Left lobe of liver (tissue), 2 donors: ENCODE results near the gene COG4. TPM values are rescaled to one million over a fixed set of nuclear protein-coding genes. Genes with fewer than 3 reads are reported as not detected.

ENCODE experiments used
- ATAC-seq: fragments of 200-7000 bp; cut with Tn5 transposase; one replicate; pipeline ENCODE4 v1.9.1; 2020; ENCODE audit warnings: mild to moderate bottlenecking, moderate library complexity
- DNase-seq: peaks from one replicate; pipeline ENCODE4 v3.0.0-alpha.2; 2020; ENCODE audit warnings: low spot score
- total RNA-seq: library from RNA; stranded (reverse); gene quantifications from one replicate; pipeline ENCODE4 v1.2.1, GENCODE V29; 2021
- donor health status: DM: no; HTN: no; CAD: no; lungs with moderate emphysema.
- donor health status: DM: no; HTN: yes; CAD: no.

Gene COG4
- total RNA-seq, 1 donor from 2014 or later = 31.2 TPM

DNA sequence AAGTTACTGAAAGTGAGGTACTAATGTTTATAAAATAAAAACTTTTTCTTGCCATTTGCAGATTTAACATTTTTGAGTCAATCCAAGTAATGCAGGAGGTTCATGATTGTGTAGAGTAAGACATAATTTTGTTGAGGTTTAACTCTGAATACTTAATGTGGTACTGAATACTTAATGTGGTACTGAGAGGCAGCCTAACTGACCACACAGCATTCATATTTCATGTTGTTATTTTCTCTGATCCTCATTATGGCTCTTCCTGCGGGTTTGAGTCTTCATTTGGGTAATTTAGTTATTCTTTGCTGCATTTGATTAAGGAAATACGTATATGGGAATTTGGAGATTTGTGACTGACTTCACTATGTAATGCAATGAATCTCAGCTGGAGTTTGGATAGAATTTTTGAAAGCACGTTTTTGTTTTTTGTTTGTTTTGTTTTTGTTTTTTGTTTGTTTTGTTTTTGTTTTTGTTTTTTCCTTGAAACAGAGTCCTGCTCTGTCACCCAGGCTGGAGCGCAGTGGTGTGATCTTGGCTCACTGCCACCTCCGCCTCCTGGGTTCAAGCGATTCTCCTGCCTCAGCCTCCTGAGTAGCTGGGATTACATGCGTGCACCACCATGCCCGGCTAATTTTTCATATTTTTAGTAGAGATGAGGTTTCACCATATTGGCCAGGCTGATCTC, 4.1 kb upstream of the COG4 start:
- DNase-seq (no peak), ATAC-seq (no peak)

DNA sequence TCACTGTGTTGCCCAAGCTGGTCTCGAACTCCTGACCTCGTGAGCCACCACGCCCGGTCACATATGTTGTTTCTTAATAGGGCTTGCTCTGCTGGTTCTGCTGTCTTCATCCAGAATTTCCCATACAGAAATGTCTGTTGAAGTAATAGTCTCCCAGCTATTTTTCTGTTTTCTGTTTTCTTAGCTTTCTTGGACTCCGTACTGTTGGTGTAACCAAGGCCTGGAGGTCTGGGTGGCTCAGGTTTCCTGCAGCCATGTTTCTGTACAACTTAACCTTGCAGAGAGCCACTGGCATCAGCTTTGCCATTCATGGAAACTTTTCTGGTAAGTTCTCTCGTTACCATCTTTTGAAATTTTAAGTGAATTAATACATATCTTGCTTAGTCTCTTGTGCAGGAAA, 3.0 kb upstream of the COG4 start:
- ATAC-seq (no peak), DNase-seq (no peak)

DNA sequence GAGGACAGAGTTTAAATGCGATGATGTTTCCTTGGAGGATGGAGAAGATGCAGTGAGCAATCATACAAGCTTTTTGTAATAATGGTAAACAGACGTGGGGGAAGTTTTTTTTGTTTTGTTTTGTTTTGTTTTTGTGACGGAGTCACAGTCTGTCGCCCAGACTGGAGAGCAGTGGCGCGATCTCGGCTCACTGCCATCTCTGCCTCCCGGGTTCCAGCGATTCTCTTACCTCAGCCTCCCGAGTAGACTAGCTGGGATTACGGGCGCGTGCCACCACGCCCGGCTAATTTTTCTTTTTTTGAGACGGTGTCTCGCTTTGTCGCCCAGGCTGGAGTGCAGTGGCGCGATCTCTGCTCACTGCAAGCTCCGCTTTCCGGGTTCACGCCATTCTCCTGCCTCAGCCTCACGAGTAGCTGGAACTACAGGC, 1.1 kb upstream of the COG4 start:
- DNase-seq = peak; percentile 52
- peak; percentile 26 for ATAC-seq

DNA sequence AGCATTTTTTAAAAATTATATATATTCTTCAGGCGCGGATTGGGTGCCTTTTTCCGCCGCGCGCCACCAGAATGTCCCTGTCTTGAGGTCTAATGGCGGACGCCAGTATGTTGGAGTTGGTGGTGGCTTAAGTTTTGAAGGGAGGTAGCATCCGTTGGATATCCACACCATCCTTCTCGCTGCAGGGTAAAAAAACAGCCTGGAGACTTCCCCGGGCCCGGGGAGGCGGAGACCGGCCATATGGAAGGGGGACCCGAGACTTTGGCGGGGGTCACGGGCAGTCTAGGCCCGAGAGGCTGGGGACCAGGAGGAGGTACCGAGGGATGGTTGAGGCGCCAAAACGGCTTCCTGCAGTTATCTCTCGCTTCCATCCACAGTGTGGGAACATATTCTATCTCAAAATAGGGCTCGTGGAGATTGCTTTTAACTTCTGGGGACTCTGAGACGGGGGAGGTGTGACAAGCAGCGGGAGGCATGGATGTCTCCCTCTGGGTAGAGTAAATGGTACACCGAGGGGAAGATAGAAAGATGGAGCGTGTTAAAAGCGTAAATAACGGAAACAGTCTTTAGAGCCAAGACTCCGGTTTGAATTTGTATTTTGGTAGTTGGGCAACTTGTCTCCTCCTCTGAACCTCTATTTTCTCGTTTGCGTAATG, 517 bp upstream of the COG4 start, which contains the start of gene SF3B3:
Gene SF3B3, plus strand, starts transcription at position 74 of the 656 bp plus-strand sequence. CDS start 2,841 bp downstream, outside the sequence.
- DNase-seq (peak; percentile 74), ATAC-seq (peak; percentile 86)

DNA sequence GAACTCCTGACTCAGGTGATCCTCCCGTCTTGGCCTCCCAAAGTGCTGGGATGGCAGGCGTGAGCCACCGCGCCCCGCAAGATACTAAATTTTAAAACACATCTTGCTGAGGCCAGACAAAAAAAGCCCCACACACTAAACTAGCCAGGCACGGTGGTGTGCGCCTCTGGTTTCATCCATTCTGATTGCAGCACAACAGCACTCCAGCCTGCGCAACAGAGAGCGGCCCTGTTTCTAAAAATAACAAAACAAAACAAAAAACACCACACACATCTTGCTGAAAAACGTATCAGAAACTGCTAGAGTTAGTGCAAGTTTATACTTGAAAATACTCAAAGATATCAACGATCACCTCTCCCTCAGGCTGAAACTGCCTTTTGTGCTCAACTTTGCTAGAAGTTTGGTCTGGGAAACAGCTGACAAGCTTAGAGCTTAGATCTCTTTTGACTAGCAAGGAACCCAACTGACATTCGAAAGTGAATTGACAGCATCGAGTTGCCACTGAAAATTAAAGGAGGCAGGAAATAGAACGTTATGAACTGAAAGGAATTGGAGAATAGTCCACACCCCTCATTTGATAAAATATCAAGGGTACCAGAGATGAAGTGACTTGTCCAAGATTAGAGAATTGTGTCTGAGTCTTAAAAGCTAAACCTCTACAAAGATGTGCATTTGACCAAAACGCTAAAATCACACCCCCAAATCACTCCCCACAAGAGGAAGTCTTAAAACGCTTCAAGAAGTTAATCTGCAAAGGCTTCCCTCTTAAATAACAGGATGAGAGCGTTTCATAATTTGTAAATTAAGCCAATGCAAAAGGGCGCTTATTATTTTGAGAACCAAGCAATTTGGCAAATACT, 908 bp downstream of the COG4 start:
- DNase-seq (no peak), ATAC-seq (no peak)

DNA sequence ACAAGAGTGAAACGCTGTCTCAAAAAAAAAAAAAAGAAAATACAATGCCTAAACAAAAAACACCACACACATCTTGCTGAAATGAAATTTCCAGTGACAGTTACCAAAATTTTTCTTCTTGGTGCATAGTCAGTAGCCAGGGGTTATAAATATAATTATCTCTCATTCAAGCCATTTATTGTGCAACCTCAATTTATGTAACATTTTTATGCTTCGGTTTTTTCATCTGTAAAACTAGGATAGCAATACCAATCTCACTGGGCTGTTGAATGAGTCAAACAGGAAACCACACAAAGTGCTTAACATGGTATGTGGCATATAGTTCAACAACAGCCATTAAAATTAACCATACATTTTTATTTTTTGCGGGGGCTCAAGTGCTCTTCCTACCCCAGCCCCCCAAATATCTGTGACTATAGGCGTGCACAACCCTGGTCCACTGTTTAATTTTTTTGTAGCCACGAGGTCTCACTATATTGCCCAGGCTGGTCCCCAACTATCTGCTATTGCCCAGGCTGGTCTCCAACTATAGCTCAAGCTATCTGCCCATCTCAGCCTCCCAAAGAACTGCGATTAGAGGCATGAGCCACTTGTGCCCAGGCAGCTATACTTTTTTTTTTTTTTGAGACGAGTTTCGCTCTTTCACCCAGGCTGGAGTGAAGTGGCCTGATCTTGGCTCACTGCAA, 2.6 kb downstream of the COG4 start:
- ATAC-seq (no peak), DNase-seq (no peak)

DNA sequence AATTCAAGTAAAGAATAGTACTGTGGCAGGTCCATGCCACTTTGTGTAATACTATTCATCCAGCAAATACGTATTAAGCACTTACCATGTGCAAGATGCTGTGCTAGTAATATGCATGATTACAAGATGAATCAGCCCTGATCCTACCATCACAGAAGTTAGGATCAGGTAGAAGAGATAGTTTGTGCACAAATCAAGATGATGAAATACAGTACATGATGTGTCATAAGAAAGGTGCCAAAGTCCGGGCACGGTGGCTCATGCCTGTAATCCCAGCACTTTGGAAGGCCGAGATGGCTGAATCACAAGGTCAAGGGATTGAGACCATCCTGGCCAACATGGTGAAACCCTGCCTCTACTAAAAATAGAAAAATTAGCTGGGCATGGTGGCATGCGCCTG, 10.9 kb downstream of the COG4 start:
- no peak for ATAC-seq

DNA sequence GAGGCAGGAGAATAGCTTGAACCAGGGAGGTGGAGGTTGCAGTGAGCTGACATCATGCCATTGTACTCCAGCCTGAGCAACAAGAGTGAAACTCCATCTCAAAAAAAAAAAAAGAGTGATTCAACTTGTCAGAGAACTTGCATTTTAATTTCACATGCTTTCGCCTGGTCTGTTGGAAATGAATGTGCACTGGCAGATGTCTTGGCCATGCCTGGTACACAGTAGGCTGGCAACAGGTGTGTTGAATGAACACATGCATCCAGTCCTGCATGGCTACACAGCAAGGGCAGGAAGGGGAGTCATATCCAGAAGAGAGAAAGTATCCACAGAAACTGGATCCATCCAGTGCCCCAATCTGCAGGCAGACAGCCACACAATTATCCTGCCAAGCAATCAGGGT, 11.5 kb downstream of the COG4 start:
- ATAC-seq (no peak), DNase-seq (no peak)

More for the DNA sequence above, 10.9 kb downstream of the COG4 start:
- no peak for DNase-seq

DNA sequence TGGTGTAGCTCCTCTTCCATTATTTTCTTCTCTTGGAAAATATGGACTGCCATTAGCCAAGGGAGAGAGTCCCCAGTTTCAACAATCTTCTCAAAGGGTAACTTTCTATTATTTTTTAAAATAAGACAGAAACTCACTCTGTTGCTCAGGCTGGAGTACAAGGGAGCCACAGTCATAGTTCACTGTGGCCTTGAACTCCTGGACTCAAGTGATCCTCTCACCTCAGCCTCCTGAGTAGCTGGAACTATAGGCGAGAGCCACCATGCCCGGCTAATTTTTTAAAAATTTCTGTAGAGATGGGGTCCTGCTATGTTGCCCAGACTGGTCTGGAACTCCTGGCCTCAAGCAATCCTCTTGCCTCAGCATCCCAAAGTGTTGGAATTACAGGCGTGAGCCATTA, 13.1 kb downstream of the COG4 start:
- no peak for ATAC-seq
- DNase-seq = no peak

DNA sequence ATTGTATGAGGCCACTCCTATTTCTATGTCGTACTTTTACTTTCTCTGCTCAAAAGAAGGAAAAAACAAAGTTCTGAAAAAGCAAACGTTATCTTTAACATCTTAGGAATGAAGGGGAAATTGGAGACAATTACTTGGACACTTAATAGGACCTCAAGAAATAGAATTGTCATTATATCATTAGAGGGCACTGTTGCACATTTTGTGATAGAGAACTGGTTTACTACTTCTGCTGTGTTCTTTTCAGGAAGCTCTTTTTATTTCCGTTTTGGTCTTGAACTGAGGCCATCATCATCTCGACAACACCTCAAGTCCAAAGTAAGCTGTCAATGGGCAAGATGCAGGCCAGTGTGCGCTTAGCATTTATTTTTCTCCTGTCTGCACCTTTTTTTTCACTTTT, 14.6 kb downstream of the COG4 start:
- DNase-seq (no peak), ATAC-seq (no peak)

DNA sequence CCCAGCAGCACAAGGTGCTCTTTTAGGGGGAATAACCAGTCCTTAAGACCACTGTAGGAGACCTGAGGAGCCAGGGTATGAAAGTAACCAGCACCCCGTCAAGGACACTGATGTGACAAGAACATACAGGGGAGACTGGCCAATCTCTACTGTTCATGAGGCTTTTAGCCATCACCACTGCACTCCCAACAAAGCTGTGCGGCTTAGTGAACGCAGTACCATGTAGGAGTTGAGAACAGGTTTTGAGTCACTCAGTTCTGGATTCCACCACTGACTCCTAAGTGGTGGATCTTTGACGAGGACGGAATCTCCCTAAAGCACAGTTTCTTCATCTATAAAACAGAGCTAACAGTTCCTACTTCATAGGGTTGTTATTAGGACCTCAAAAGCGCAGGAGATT, 26.8 kb downstream of the COG4 start:
- DNase-seq (no peak), ATAC-seq (no peak)

DNA sequence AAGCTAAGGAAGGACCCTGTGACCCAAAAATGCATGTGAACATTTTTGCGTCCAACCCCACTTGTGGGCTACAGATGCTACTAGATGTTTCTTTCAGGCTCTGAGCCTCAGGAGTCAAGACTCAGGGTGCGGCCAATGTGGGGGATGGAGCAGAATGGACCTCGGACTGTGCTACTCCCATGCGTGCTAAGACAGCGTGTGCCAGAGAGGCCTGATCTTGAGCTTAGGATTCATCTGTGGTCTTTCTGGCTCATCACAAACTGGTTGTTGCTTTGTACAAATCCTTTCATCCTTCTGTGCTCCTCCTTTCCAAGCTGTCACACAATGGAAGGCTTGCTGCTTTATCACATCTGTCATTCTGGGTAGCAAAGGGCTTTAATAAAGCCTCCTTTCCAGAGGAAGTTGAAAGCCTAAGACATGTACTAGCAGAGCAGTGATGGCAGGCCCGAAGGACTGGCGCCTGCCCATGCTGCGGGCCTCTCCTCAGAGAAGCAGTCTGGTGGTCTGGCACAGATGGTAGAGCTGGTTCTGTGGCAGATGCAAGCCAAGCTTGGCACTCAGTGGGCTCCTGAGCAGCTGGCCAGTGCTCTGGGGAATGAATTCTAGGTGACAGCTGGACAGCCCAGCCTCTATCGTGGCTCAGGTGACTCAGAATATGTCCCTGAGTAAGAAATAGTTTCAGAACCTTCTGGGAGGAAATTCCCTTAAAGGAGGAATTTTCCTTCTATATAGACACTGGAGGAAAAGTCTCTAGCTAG, 27.8 kb downstream of the COG4 start:
- DNase-seq = no peak
- ATAC-seq = no peak

DNA sequence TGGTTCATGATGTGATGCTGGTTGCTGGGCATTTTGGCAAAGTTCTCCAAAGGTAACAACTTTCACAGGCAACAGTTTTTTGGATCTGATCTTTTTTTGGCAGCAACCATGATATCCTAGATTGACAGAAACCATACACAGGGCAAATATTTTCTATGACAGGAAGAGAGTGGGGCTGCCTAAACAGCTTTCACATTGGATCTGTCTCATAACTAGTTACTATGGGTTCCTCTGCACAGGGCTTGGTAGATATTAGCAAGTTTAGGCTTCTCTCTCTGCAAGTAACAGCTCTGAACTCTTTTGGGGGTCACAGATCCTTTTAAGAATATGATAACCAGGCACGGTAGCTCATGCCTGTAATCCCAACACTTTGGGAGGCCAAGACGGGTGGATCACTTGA, 28.6 kb downstream of the COG4 start:
- no peak for ATAC-seq
- DNase-seq = no peak

DNA sequence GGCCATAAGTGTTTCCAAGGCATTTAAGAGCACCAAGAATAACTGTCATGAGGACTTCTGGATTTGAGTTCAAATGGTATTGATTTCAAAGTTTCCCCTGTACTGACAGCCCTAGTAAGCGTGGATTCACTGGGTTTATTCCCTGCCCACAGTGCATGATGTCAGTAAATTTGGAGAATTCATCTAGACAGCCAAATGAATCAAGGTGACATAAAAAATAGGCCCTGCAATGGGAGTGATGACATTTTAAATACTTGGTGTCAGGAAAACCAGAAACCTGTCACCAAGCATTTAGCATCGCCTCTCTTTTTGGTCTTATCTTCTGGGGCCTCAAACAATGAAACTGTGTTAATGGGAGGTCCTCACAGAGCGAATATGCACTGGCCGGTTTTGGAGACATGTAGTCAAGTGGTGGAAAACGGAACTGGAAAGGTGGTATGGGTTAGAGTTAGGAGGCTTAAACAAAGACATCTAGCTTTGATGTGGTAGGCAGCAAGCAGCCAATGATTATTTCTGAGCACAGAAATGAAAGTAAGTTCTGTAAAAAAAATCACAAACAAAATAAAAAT, 29.1 kb downstream of the COG4 start:
- ATAC-seq = no peak

DNA sequence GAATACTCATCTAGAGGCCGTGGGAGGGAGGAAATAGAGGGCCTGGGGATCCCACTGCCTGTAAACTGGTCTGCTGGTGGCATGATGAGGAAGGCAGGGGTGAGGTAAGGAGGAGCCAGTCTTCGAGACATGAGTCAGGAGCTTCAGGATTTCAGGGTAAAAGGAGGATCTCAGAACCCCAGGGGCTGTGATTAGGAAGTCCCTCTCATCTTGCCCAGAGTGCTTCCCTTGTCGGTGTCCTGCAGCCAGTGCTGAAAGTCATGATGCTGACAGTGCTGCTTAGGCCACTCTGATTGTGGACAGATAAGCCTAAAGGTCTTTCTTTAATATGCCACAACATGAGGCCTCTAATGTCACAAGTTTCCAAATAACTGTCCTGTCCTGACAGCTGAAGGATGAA, 29.6 kb downstream of the COG4 start:
- ATAC-seq (no peak), DNase-seq (no peak)

More for the DNA sequence above, 29.1 kb downstream of the COG4 start:
- DNase-seq = no peak

DNA sequence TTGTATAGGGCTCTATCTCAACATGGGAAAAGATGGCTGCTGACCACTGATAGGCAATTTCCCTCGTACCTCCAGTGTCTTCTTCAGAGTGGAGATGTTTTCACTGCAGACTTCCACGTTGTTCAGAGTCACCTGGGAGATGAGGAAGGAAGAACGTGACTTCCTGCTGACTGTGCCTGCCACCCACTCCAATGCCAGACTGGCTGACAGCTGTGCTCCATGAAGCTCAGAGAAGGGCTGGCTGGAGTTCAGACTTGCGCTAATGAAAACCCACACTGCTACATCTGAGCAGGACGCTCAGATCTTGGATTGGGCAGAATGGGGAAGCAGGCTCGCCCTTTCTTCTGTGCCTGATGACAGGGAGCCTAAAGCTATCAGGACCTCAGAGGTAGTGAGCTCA, 33.1 kb downstream of the COG4 start:
- no peak for DNase-seq
- no peak for ATAC-seq

DNA sequence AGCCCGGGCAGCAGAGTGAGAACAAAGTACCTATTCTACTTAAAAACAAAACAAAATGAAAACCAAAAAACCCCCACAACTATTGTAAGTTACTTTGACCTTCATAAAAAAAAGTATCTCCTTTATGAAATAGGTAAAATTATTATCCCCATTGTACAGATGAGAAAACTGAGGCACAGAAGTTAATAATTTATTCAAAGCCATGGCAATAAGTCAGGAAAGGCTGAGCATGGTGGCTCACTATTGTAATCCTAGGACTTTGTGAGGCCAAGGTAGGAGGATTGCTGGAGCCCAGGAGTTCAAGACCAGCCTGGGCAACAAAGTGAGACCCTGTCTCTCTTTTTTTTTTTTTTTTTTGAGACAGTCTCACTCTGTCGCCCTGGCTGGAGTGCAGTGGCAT, 38.5 kb downstream of the COG4 start:
- DNase-seq (no peak), ATAC-seq (no peak)

DNA sequence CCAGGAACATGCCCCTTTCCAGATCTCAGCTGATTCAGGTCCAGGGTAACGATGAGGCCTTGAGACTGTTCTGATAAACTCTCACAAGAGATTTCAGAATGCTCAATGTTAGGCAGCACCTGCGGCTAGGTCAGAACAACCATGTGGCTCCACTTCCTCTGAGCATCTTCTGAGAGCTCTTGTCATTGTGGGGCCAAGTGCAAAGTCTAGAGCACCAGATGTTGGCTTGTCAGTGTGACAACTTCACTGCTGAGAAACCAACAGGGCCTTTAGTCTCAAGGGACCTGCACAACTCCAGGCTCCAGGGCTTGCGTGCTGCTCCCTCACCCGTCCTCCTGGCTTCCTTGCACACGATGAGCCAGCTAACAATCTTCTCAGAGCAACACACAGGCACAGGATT, 39.9 kb downstream of the COG4 start:
- no peak for ATAC-seq
- DNase-seq = no peak

DNA sequence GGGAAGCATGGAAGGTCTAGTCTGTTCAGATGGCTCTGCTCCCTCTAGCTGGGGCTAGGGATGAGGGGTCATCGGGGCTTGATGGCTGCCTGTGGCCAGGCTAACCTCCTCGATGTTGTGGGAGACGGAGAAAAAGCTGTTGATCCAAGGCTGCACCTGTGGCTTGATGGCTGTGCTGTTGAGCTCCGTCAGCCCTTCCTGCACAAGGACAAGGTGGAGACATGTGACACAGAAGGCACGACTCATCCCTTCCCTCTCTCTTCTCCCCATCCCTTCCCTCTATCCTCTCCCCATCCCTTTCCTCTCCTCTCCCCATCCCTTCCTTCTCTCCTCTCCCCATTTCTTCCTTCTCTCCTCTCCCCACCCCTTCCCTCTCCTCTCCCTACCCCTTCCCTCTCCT, 40.7 kb downstream of the COG4 start:
- no peak for DNase-seq
- ATAC-seq = no peak

DNA sequence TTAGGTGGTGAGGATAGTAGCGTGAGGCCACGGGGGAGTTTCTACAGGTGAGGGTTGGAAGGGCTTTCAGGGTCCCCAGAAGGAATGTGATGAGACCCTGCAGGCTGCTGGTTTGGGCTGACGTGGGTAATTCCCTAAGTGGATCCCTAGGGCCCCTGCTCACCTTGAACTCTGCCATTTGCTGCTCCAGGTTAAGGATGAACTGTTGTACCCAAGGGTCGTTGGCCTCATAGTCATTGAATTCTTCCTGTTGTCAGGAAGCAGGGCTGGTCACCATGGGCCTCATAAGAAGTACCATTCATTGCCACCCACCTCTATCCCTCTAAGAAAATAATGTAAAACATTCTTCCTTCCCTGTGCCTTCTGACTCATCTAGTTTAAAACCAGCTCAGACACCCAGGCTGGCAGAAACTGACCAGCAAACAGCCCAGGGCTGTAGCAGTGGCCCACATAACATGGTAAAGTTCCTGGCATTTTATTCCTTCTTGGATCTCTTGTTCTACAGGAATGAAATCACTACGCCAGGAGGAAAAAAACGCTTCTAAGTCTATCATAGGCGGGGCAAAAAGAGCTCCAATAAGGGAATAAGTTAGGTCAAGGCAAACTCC, 41.3 kb downstream of the COG4 start:
- DNase-seq = no peak

More for the DNA sequence above, 41.3 kb downstream of the COG4 start:
- ATAC-seq = no peak
